ENCODE data around the gene GALNT9. TPM values are rescaled to one million over a fixed set of nuclear protein-coding genes. Genes with fewer than 3 reads are reported as not detected.

GALNT9 gene
- polyA plus RNA-seq, 2 of the 4 experiments (the other 2 are of a cell fraction): 0.66 to 2.8 TPM

- TF ChIP-seq HOXB13 (CRISPR knock-in tag; IDR thresholded peaks at IDR 0.05; ENCODE audit: low read depth): no peak
- no peak for TF ChIP-seq CHD4 (IDR thresholded peaks at IDR 0.05; ENCODE audit: borderline replicate concordance)
Measured at GRCh38 chr12:132349501-132350131, 20.2 kb upstream of the GALNT9 start (continued).

DNA sequence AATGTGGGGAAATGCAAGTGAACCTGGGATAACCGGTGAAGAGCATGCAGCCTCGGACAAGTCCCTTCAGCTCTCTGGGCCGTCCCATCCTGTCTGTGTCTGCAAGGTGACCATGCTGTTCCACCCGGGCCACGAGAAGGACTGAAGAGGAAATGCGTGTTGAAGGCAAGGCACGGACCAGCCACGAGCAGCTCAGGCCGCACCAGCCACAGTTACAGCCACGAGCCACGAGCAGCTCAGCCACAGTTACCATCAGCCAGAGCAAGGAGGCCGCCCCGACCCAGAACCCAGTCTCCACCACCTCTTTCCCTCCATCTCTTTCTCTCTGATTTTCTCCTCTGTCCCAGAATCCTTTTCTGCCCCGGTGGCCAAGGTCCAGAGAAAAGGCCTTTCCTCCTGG, 18.8 kb upstream of the GALNT9 start:
- Histone ChIP-seq H3K27ac (no peak overlapping the region), H3K9me3 (no peaks in the 10 kb centered on the region), H3K4me1 (no peaks in the 10 kb centered on the region), H3K4me3 (no peak overlapping the region), H3K4me2 (no peak overlapping the region)
- CTCF ChIA-PET: interaction anchor here (1.6 kb wide), 1 partner anchor 195 kb away, joined by 5 read pairs; no protein-coding TSS in a partner anchor
- DNase-seq (ENCODE audit: low read depth in 1 of 2, low spot score in 1 of 2): no peak
- FAIRE-seq: no peak
- ATAC-seq: no peak
- 66% methylated on average over 14 of the region's 14 CpGs for WGBS (ENCODE audit: missing lambda C conversion rate)
- no peak for TF ChIP-seq CTCF (IDR thresholded peaks at IDR 0.05)
- TF ChIP-seq JUNB (IDR thresholded peaks at IDR 0.05): no peak
- TF ChIP-seq ZSCAN20 (CRISPR knock-in tag; IDR thresholded peaks at IDR 0.05): no peak
- TF ChIP-seq CHD4 (IDR thresholded peaks at IDR 0.05; ENCODE audit: borderline replicate concordance): no peak
- no peak for TF ChIP-seq TFCP2L1 (CRISPR knock-in tag; IDR thresholded peaks at IDR 0.05)
- no peak for TF ChIP-seq RARB (CRISPR knock-in tag; IDR thresholded peaks at IDR 0.05)
- TF ChIP-seq RAD21 (conservative IDR thresholded peaks at IDR 0.05 in 1 of 2, IDR thresholded peaks at IDR 0.05 in 1 of 2): no peak
- no peak for TF ChIP-seq FOSL2 (IDR thresholded peaks at IDR 0.05)
- no peak for TF ChIP-seq FOSL2 (CRISPR knock-in tag; IDR thresholded peaks at IDR 0.05)
- no peak for TF ChIP-seq ELK1 (IDR thresholded peaks at IDR 0.05; ENCODE audit: low read depth, low read length)
- TF ChIP-seq MAFK (IDR thresholded peaks at IDR 0.05; ENCODE audit: partially characterized antibody): no peak
- no peak for TF ChIP-seq POLR2A (IDR thresholded peaks at IDR 0.05; ENCODE audit: low read length)
- no peak for TF ChIP-seq GATA3 (IDR thresholded peaks at IDR 0.05; ENCODE audit: borderline replicate concordance)
- TF ChIP-seq RNF2 (IDR thresholded peaks at IDR 0.05; ENCODE audit: borderline replicate concordance, low read depth): no peak
- POLR2A ChIA-PET: no interaction called here

GRCh38 chr12:132347176-132347855, 17.9 kb upstream of the GALNT9 start:
- 76% methylated on average over 32 of the region's 33 CpGs for WGBS (ENCODE audit: missing lambda C conversion rate)
- no peaks in the 10 kb centered on the region for H3K4me1 ChIP-seq
- DNase-seq (ENCODE audit: low read depth in 1 of 2, low spot score in 1 of 2) (no peak), ATAC-seq (no peak), FAIRE-seq (no peak)
- H3K27ac ChIP-seq: no peak overlapping the region
- H3K9me3 ChIP-seq: no peaks in the 10 kb centered on the region
- no peak overlapping the region for H3K4me3 ChIP-seq
- H3K4me2 ChIP-seq: no peak overlapping the region
- CTCF ChIA-PET: interaction anchor here (1.6 kb wide), 1 partner anchor 194 kb away, joined by 5 read pairs; no protein-coding TSS in a partner anchor
- no peak for TF ChIP-seq CTCF (IDR thresholded peaks at IDR 0.05)
- TF ChIP-seq EHF (CRISPR knock-in tag; IDR thresholded peaks at IDR 0.05): no peak
- TF ChIP-seq ZNF302 (CRISPR knock-in tag; IDR thresholded peaks at IDR 0.05): no peak
- no peak for TF ChIP-seq GATA3 (IDR thresholded peaks at IDR 0.05; ENCODE audit: borderline replicate concordance)
- TF ChIP-seq KDM5A (IDR thresholded peaks at IDR 0.05): no peak
- TF ChIP-seq FOSB (CRISPR knock-in tag; IDR thresholded peaks at IDR 0.05): no peak
- TF ChIP-seq FOSL2 (IDR thresholded peaks at IDR 0.05): no peak
- no peak for TF ChIP-seq FOSL2 (CRISPR knock-in tag; IDR thresholded peaks at IDR 0.05)
- TF ChIP-seq, protein P1, sequence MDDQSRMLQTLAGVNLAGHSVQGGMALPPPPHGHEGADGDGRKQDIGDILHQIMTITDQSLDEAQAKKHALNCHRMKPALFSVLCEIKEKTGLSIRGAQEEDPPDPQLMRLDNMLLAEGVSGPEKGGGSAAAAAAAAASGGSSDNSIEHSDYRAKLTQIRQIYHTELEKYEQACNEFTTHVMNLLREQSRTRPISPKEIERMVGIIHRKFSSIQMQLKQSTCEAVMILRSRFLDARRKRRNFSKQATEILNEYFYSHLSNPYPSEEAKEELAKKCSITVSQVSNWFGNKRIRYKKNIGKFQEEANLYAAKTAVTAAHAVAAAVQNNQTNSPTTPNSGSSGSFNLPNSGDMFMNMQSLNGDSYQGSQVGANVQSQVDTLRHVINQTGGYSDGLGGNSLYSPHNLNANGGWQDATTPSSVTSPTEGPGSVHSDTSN (IDR thresholded peaks at IDR 0.05): no peak
- TF ChIP-seq POLR2A (IDR thresholded peaks at IDR 0.05; ENCODE audit: low read length): no peak
- POLR2A ChIA-PET: no interaction called here

Data from A549 (cell line).